Measurements from ENCODE around the gene LMOD2.
"Not testable (repeated sequence)": the region's sequence is repeated elsewhere in the genome, so short reads cannot be mapped to it uniquely, and the experiment has no call there.

The LMOD2 gene

GRCh38 chr7:123655614-123656013, at the start of gene LMOD2:
TSS of gene LMOD2 (plus strand) at chr7:123655866. CDS start at chr7:123655964, 98 bp downstream.
- DNase-seq (ENCODE audit: low spot score): no peak

GRCh38 chr7:123607423-123607975, 48.2 kb upstream of the LMOD2 start:
- no peak for DNase-seq (ENCODE audit: low spot score)

GRCh38 chr7:123608991-123609882, 46.4 kb upstream of the LMOD2 start:
- no peak for DNase-seq (ENCODE audit: low spot score)

GRCh38 chr7:123609883-123610239, 45.8 kb upstream of the LMOD2 start:
- no peak for DNase-seq (ENCODE audit: low spot score)

- no peak for DNase-seq (ENCODE audit: low spot score)
Measured at GRCh38 chr7:123612024-123612423, 43.6 kb upstream of the LMOD2 start.

- no peak for DNase-seq (ENCODE audit: low spot score)
Measured at GRCh38 chr7:123615344-123615743, 40.3 kb upstream of the LMOD2 start.

GRCh38 chr7:123616223-123616622, 39.4 kb upstream of the LMOD2 start:
- DNase-seq (ENCODE audit: low spot score): no peak

- no peak for DNase-seq (ENCODE audit: low spot score)
Measured at GRCh38 chr7:123621707-123622106, 34.0 kb upstream of the LMOD2 start.

- DNase-seq (ENCODE audit: low spot score): no peak
Measured at GRCh38 chr7:123622660-123623386, 32.8 kb upstream of the LMOD2 start.

GRCh38 chr7:123624527-123625183, 31.0 kb upstream of the LMOD2 start:
- no peak for DNase-seq (ENCODE audit: low spot score)

- no peak for DNase-seq (ENCODE audit: low spot score)
Measured at GRCh38 chr7:123625254-123625653, 30.4 kb upstream of the LMOD2 start.

GRCh38 chr7:123627851-123628250, 27.8 kb upstream of the LMOD2 start:
- no peak for DNase-seq (ENCODE audit: low spot score)

- no peak for DNase-seq (ENCODE audit: low spot score)
Measured at GRCh38 chr7:123628829-123629228, 26.8 kb upstream of the LMOD2 start.

GRCh38 chr7:123629281-123629680, 26.4 kb upstream of the LMOD2 start:
- no peak for DNase-seq (ENCODE audit: low spot score)

GRCh38 chr7:123632808-123633207, 22.9 kb upstream of the LMOD2 start:
- no peak for DNase-seq (ENCODE audit: low spot score)

GRCh38 chr7:123633553-123633952, 22.1 kb upstream of the LMOD2 start:
- no peak for DNase-seq (ENCODE audit: low spot score)

- DNase-seq (ENCODE audit: low spot score): not testable (repeated sequence)
Measured at GRCh38 chr7:123634011-123634573, 21.6 kb upstream of the LMOD2 start.

GRCh38 chr7:123635551-123636359, 19.9 kb upstream of the LMOD2 start:
- no peak for DNase-seq (ENCODE audit: low spot score)

- DNase-seq (ENCODE audit: low spot score): no peak
Measured at GRCh38 chr7:123637203-123637602, 18.5 kb upstream of the LMOD2 start.

GRCh38 chr7:123637878-123638277, 17.8 kb upstream of the LMOD2 start:
- DNase-seq (ENCODE audit: low spot score): no peak

- DNase-seq (ENCODE audit: low spot score): no peak
Measured at GRCh38 chr7:123639631-123640030, 16.0 kb upstream of the LMOD2 start.
